Stomach (tissue), 9 donors: ENCODE results near the gene ST6GALNAC5. TPM values are rescaled to one million over a fixed set of nuclear protein-coding genes. Genes with fewer than 3 reads are reported as not detected.
"Not testable (repeated sequence)": the region's sequence is repeated elsewhere in the genome, so short reads cannot be mapped to it uniquely, and the experiment has no call there.

Experiments used
- DNase-seq, 2 donors: peaks; one replicate each; pipeline versions ENCODE4 v3.0.0 to v3.0.0-alpha.2; 2013 to 2019
- H3K27ac ChIP-seq, 5 donors: fragments of 200-600 bp in 4 of 5; sonication (generic) in 4 of 5; one replicate each; pipeline ENCODE4 v1.5.1; 2013 to 2019; ENCODE audit warnings: mild to moderate bottlenecking in 1 of 5, moderate library complexity in 1 of 5
- H3K27me3 ChIP-seq, 3 donors: fragments of 200-600 bp; sonication (generic); one replicate each; pipeline ENCODE4 v1.5.1; 2017 to 2019; ENCODE audit warnings: mixed run types in 1 of 3
- H3K36me3 ChIP-seq, 4 donors: fragments of 200-600 bp; sonication (generic); 1 replicate in 3 of 4; 2 replicates in 1 of 4; pipeline ENCODE4 v1.5.1; 2016 to 2019
- H3K4me1 ChIP-seq, 4 donors: fragments of 200-600 bp; sonication (generic); one replicate each; pipeline ENCODE4 v1.5.1; 2016 to 2019
- H3K4me3 ChIP-seq, 4 donors: fragments of 200-600 bp; sonication (generic) in 3 of 4; one replicate each; pipeline ENCODE4 v1.5.1; 2016 to 2019; ENCODE audit warnings: mild to moderate bottlenecking in 1 of 4
- H3K9me3 ChIP-seq, 4 donors: fragments of 200-600 bp; sonication (generic); one replicate each; pipeline ENCODE4 v1.5.1; 2016 to 2019
- CTCF ChIP-seq, 7 experiments: fragments of 450-650 bp in 4 of 7; fragments of 200-600 bp in 3 of 7; sonication (generic) in 3 of 7; IDR thresholded peaks; one replicate each; pipeline ENCODE4 v1.5.1; 2016 to 2019; ENCODE audit warnings: antibody characterized with exemption in 7 of 7, control low read depth in 2 of 7, mild to moderate bottlenecking in 1 of 7
- EP300 ChIP-seq: sonication (generic); formaldehyde crosslinking; IDR thresholded peaks from one replicate; pipeline ENCODE4 v1.6.1; 2017; ENCODE audit warnings: antibody characterized with exemption
- POLR2A ChIP-seq, 4 donors: fragments of 450-650 bp; IDR thresholded peaks; one replicate each; pipeline ENCODE4 v1.6.1; 2016; ENCODE audit warnings: antibody characterized with exemption in 4 of 4, control low read depth in 2 of 4, mild to moderate bottlenecking in 1 of 4, moderate library complexity in 1 of 4
- POLR2AphosphoS5 ChIP-seq, 3 donors: sonication (generic); formaldehyde crosslinking; IDR thresholded peaks; one replicate each; pipeline ENCODE4 v1.6.1; 2016; ENCODE audit warnings: antibody characterized with exemption in 3 of 3
- WGBS, 5 donors: extraction: QIAGEN DNeasy Blood & Tissue Kit in 3 of 5; methylation state at CpG; one replicate each; pipeline versions ENCODE4 v1.1.5 to v1.1.7; 2013 to 2018; 5-methylcytosine and 5-hydroxymethylcytosine counted together
- intact Hi-C: fragments of 100-400 bp; cut with DNase I; formaldehyde crosslinking; loops from one replicate; pipeline ENCODE4 v1.15.1; 2023; ENCODE audit warnings: low total_unique reads
- polyA plus RNA-seq, 3 donors: library from polyadenylated mRNA; stranded (reverse); fragments of 200-250 nt; gene quantifications; one replicate each; pipeline ENCODE4 v1.2.3, GENCODE V29; 2013
- total RNA-seq, 5 donors: library from RNA; depleted of rRNA; stranded (reverse); fragments of >200 nt; gene quantifications; one replicate each; pipeline versions ENCODE4 v1.1.0 to v1.2.3, GENCODE V29; 2014 to 2016
- donor health status: healthy with polysubstance abuse.
- donor health status: Bipolar disorder and iron deficiency.
- donor health status: healthy.

ST6GALNAC5 gene
- total and polyA plus RNA-seq, 8 donors = 1.3 to 22.0 (median 2.9) TPM; not detected in 1

GRCh38 chr1:76961181-76961819 lies 94.0 kb downstream of the ST6GALNAC5 start:
- no peaks in the 10 kb centered on the region for H3K9me3 ChIP-seq
- H3K27me3 ChIP-seq = no peaks in the 10 kb centered on the region
- H3K4me3 ChIP-seq = no peak overlapping the region
- WGBS, 5 donors = 75 to 83% (median 79%) methylated on average over 6 of the region's 6 CpGs
- no peak for DNase-seq
- H3K27ac ChIP-seq = no peak overlapping the region
- intact Hi-C loops = no loop called here
- TF ChIP-seq POLR2A (IDR thresholded peaks at IDR 0.05) = no peak
- TF ChIP-seq CTCF (IDR thresholded peaks at IDR 0.05) = no peak
- no peak for TF ChIP-seq POLR2AphosphoS5 (IDR thresholded peaks at IDR 0.05)
- TF ChIP-seq EP300 = no peak
- H3K36me3 ChIP-seq = no peaks in the 10 kb centered on the region
- no peaks in the 10 kb centered on the region for H3K4me1 ChIP-seq

GRCh38 chr1:76961820-76962207 lies 94.5 kb downstream of the ST6GALNAC5 start:
- TF ChIP-seq CTCF (IDR thresholded peaks at IDR 0.05) (no peak), EP300 (no peak), POLR2AphosphoS5 (IDR thresholded peaks at IDR 0.05) (no peak), POLR2A (IDR thresholded peaks at IDR 0.05) (no peak)
- intact Hi-C loops = no loop called here
- no peak overlapping the region for H3K27ac ChIP-seq

GRCh38 chr1:76981267-76981666 lies 114.0 kb downstream of the ST6GALNAC5 start:
- H3K4me3 ChIP-seq, H3K36me3 ChIP-seq, H3K4me1 ChIP-seq, H3K27ac ChIP-seq, DNase-seq, intact Hi-C loops, H3K27me3 ChIP-seq: not testable (repeated sequence)
- peaks cover 0 to 34% (median 10%) of the 10 kb centered on the region in 4 donors for H3K9me3 ChIP-seq
- WGBS, 5 donors = 22 to 41% (median 35%) methylated on average over 1 to 3 of the region's 3 CpGs

More at GRCh38 chr1:76961820-76962207, 94.5 kb downstream of the ST6GALNAC5 start:
- no peak for DNase-seq
- no peak overlapping the region for H3K4me3 ChIP-seq
- H3K27me3 ChIP-seq = no peaks in the 10 kb centered on the region
- no peaks in the 10 kb centered on the region for H3K36me3 ChIP-seq
- no peaks in the 10 kb centered on the region for H3K4me1 ChIP-seq
- H3K9me3 ChIP-seq = no peaks in the 10 kb centered on the region

- DNase-seq = no peak
- 44 to 63% (median 57%) methylated on average over 2 of the region's 2 CpGs for WGBS, 5 donors
These were observed 122.7 kb downstream of the ST6GALNAC5 start for GRCh38 chr1:76989976-76990375.

More at GRCh38 chr1:76989976-76990375, 122.7 kb downstream of the ST6GALNAC5 start:
- H3K4me1 ChIP-seq = peaks cover 0 to 14% (median 2%) of the 10 kb centered on the region in 4 donors
- no peaks in the 10 kb centered on the region for H3K36me3 ChIP-seq
- TF ChIP-seq POLR2A (IDR thresholded peaks at IDR 0.05) = no peak
- no peak for TF ChIP-seq CTCF (IDR thresholded peaks at IDR 0.05)
- no peak for TF ChIP-seq POLR2AphosphoS5 (IDR thresholded peaks at IDR 0.05)
- TF ChIP-seq EP300 = no peak
- no peak overlapping the region for H3K4me3 ChIP-seq
- no peaks in the 10 kb centered on the region for H3K9me3 ChIP-seq
- H3K27me3 ChIP-seq = no peaks in the 10 kb centered on the region
- H3K27ac ChIP-seq = no peak overlapping the region
- intact Hi-C loops = no loop called here
